ENCODE data around the gene AGAP5.
A peak's percentile ranks its signal among the peaks of the same experiment; 100 is the strongest.
"Not testable (repeated sequence)": the region's sequence is repeated elsewhere in the genome, so short reads cannot be mapped to it uniquely, and the experiment has no call there.

AGAP5 gene

DNA sequence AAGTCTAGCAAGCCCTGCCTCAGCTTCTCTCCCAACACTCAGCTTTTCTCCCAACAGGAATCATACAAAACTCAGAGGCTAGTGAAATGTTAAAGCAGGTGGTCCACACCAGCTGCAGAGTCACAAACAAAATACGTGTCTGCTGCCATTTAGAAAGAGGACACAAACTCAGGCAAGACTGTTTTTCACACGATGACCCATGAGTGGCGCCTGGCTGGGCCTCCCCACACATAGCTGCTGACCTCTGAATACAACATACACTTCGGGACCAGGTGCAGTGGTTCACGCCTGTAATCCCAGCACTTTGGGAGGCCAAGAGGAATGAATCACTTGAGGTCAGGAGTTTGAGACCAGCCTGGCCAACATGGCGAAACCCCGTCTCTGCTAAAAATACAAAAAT, 35.2 kb downstream of the AGAP5 start:
- not testable (repeated sequence) for H3K36me3 ChIP-seq (ENCODE audit: control insufficient read depth, insufficient read depth, low read length); DNase-seq; H3K27ac ChIP-seq (ENCODE audit: insufficient read depth, low read length, poor library complexity, severe bottlenecking); H3K4me3 ChIP-seq (ENCODE audit: insufficient read depth, low read depth, low read length, poor library complexity, severe bottlenecking); H3K4me1 ChIP-seq (ENCODE audit: control insufficient read depth, insufficient read depth, low read length, poor library complexity, severe bottlenecking); H3K27me3 ChIP-seq (replicated peaks; ENCODE audit: control insufficient read depth, insufficient read depth, low read length, poor library complexity, severe bottlenecking); H3K9me3 ChIP-seq (ENCODE audit: control insufficient read depth, low read length)

DNA sequence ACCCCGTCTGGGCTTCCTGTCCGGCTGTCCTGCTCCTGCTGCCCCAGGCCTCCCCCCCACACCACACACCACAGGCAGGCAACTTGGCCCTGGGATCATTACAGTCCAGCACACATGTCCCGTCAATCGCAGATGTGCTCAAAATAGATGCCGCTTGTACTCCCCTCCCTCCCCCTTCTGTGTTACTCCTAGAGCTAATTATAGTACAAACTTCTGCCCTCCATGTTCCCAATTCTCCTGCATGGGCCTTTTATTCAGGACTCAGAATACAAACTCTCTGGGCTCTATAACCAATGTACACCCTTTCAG, 42.0 kb downstream of the AGAP5 start, which contains the start of gene SYNPO2L:
Gene SYNPO2L, minus strand, starts transcription at position 40 of the 309 bp plus-strand sequence. CDS start 107 bp downstream, outside the sequence.
- no peak for DNase-seq
- Histone ChIP-seq H3K4me3 (ENCODE audit: insufficient read depth, low read depth, low read length, poor library complexity, severe bottlenecking) (no peak within 1 kb of the TSS), H3K36me3 (ENCODE audit: control insufficient read depth, insufficient read depth, low read length) (no peaks in the 10 kb centered on the region), H3K27me3 (replicated peaks; ENCODE audit: control insufficient read depth, insufficient read depth, low read length, poor library complexity, severe bottlenecking) (no peaks in the 10 kb centered on the region), H3K27ac (ENCODE audit: insufficient read depth, low read length, poor library complexity, severe bottlenecking) (no peak within 1 kb of the TSS), H3K4me1 (ENCODE audit: control insufficient read depth, insufficient read depth, low read length, poor library complexity, severe bottlenecking) (no peaks in the 10 kb centered on the region), H3K9me3 (ENCODE audit: control insufficient read depth, low read length) (no peaks in the 10 kb centered on the region)

- H3K9me3 ChIP-seq (ENCODE audit: control insufficient read depth, low read length): no peaks in the 10 kb centered on the region
- DNase-seq: no peak
- H3K4me3 ChIP-seq (ENCODE audit: insufficient read depth, low read depth, low read length, poor library complexity, severe bottlenecking): no peak overlapping the region
- H3K36me3 ChIP-seq (ENCODE audit: control insufficient read depth, insufficient read depth, low read length): no peaks in the 10 kb centered on the region
- no peaks in the 10 kb centered on the region for H3K4me1 ChIP-seq (ENCODE audit: control insufficient read depth, insufficient read depth, low read length, poor library complexity, severe bottlenecking)
- no peak overlapping the region for H3K27ac ChIP-seq (ENCODE audit: insufficient read depth, low read length, poor library complexity, severe bottlenecking)
- no peaks in the 10 kb centered on the region for H3K27me3 ChIP-seq (replicated peaks; ENCODE audit: control insufficient read depth, insufficient read depth, low read length, poor library complexity, severe bottlenecking)
Observed at GRCh38 chr10:73655257-73655989, 42.5 kb downstream of the AGAP5 start.

DNA sequence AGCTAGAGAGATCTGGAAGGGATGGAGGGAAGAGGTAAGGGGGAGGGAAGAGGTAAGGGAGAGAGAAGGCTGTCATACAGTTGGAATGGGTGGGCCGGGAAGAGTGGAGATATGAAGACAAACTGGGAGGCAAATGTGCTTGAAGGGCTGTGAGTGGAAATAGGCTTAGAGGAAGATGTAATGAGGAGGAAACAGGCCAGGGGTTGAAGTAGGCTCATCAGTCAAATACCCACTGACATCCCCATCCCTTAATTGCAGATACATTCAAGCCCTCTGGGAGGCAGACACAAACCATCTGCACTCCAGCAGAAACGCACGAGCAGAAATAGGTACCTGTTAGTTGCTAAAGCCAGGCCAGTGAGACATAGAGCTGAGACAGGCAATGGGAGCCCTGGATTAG, 44.2 kb downstream of the AGAP5 start:
- Histone ChIP-seq H3K9me3 (ENCODE audit: control insufficient read depth, low read length) (no peaks in the 10 kb centered on the region), H3K36me3 (ENCODE audit: control insufficient read depth, insufficient read depth, low read length) (no peaks in the 10 kb centered on the region), H3K27me3 (replicated peaks; ENCODE audit: control insufficient read depth, insufficient read depth, low read length, poor library complexity, severe bottlenecking) (no peaks in the 10 kb centered on the region), H3K27ac (ENCODE audit: insufficient read depth, low read length, poor library complexity, severe bottlenecking) (no peak overlapping the region), H3K4me3 (ENCODE audit: insufficient read depth, low read depth, low read length, poor library complexity, severe bottlenecking) (no peak overlapping the region), H3K4me1 (ENCODE audit: control insufficient read depth, insufficient read depth, low read length, poor library complexity, severe bottlenecking) (no peaks in the 10 kb centered on the region)
- no peak for DNase-seq

DNA sequence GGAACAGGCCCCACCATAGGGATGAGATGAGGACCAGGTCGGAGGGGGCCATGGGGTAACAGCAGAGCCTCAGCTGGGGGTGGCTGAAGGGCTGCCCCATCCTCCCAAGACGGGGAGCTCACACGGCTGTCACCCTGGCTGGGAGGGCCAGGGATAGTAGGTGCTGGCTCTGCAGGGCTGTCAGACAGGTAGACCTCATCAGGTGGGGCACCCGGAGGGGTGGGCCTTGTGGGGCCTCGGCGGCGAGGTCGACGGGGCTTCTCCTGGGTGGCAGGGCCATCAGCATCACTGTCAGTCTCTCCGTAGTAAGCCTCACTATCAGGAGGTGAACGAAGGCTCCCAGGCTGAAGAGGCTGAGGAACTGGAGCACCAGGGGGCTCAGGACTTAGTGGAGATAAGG, 44.7 kb downstream of the AGAP5 start:
- Histone ChIP-seq H3K4me3 (ENCODE audit: insufficient read depth, low read depth, low read length, poor library complexity, severe bottlenecking) (no peak overlapping the region), H3K9me3 (ENCODE audit: control insufficient read depth, low read length) (no peaks in the 10 kb centered on the region), H3K4me1 (ENCODE audit: control insufficient read depth, insufficient read depth, low read length, poor library complexity, severe bottlenecking) (no peaks in the 10 kb centered on the region), H3K36me3 (ENCODE audit: control insufficient read depth, insufficient read depth, low read length) (no peaks in the 10 kb centered on the region), H3K27ac (ENCODE audit: insufficient read depth, low read length, poor library complexity, severe bottlenecking) (no peak overlapping the region), H3K27me3 (replicated peaks; ENCODE audit: control insufficient read depth, insufficient read depth, low read length, poor library complexity, severe bottlenecking) (no peaks in the 10 kb centered on the region)
- no peak for DNase-seq

- no peaks in the 10 kb centered on the region for H3K27me3 ChIP-seq (replicated peaks; ENCODE audit: control insufficient read depth, insufficient read depth, low read length, poor library complexity, severe bottlenecking)
- no peaks in the 10 kb centered on the region for H3K36me3 ChIP-seq (ENCODE audit: control insufficient read depth, insufficient read depth, low read length)
- no peaks in the 10 kb centered on the region for H3K9me3 ChIP-seq (ENCODE audit: control insufficient read depth, low read length)
- H3K27ac ChIP-seq (ENCODE audit: insufficient read depth, low read length, poor library complexity, severe bottlenecking): no peak overlapping the region
- H3K4me3 ChIP-seq (ENCODE audit: insufficient read depth, low read depth, low read length, poor library complexity, severe bottlenecking): no peak overlapping the region
- no peak for DNase-seq
- no peaks in the 10 kb centered on the region for H3K4me1 ChIP-seq (ENCODE audit: control insufficient read depth, insufficient read depth, low read length, poor library complexity, severe bottlenecking)
Observed at GRCh38 chr10:73650537-73651331, 47.2 kb downstream of the AGAP5 start.

DNA sequence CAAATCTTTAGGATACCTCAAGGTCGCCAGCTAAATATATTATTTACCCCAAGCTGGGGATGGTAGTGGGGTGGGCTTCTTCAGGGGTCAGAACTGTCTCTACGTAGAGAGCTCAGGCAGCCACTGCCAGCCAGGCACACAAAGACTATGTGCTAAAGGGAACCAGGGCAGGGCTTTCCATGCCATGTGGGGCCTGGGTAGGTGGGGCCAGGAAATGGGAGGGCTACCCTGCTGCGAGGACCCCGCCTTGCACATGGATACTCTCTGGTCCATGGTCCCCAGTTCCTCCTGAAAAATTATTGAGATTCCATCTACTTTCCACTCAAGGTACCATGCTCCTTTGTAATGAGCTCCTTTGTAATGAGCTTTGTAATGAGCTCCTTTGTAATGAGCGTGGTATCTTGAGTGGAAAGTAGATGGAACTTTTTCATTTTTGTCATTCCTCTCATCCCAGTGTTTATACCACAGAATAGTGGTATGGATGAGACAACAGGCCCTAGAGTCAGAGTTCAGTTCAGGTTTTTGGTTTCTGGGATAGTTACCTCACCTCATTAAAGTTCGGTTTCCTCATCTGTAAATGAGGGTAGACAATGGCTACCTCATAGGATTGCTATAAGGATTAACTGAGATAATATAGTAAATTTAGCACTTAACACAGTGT, 47.9 kb downstream of the AGAP5 start:
- Histone ChIP-seq H3K4me1 (ENCODE audit: control insufficient read depth, insufficient read depth, low read length, poor library complexity, severe bottlenecking) (no peaks in the 10 kb centered on the region), H3K27me3 (replicated peaks; ENCODE audit: control insufficient read depth, insufficient read depth, low read length, poor library complexity, severe bottlenecking) (no peaks in the 10 kb centered on the region), H3K27ac (ENCODE audit: insufficient read depth, low read length, poor library complexity, severe bottlenecking) (no peak overlapping the region), H3K9me3 (ENCODE audit: control insufficient read depth, low read length) (no peaks in the 10 kb centered on the region), H3K4me3 (ENCODE audit: insufficient read depth, low read depth, low read length, poor library complexity, severe bottlenecking) (no peak overlapping the region), H3K36me3 (ENCODE audit: control insufficient read depth, insufficient read depth, low read length) (no peaks in the 10 kb centered on the region)
- no peak for DNase-seq

GRCh38 chr10:73648975-73649829, 48.7 kb downstream of the AGAP5 start:
- no peaks in the 10 kb centered on the region for H3K27me3 ChIP-seq (replicated peaks; ENCODE audit: control insufficient read depth, insufficient read depth, low read length, poor library complexity, severe bottlenecking)
- no peak for DNase-seq
- H3K4me3 ChIP-seq (ENCODE audit: insufficient read depth, low read depth, low read length, poor library complexity, severe bottlenecking): no peak overlapping the region
- H3K4me1 ChIP-seq (ENCODE audit: control insufficient read depth, insufficient read depth, low read length, poor library complexity, severe bottlenecking): no peaks in the 10 kb centered on the region
- no peak overlapping the region for H3K27ac ChIP-seq (ENCODE audit: insufficient read depth, low read length, poor library complexity, severe bottlenecking)
- no peaks in the 10 kb centered on the region for H3K36me3 ChIP-seq (ENCODE audit: control insufficient read depth, insufficient read depth, low read length)
- no peaks in the 10 kb centered on the region for H3K9me3 ChIP-seq (ENCODE audit: control insufficient read depth, low read length)

DNA sequence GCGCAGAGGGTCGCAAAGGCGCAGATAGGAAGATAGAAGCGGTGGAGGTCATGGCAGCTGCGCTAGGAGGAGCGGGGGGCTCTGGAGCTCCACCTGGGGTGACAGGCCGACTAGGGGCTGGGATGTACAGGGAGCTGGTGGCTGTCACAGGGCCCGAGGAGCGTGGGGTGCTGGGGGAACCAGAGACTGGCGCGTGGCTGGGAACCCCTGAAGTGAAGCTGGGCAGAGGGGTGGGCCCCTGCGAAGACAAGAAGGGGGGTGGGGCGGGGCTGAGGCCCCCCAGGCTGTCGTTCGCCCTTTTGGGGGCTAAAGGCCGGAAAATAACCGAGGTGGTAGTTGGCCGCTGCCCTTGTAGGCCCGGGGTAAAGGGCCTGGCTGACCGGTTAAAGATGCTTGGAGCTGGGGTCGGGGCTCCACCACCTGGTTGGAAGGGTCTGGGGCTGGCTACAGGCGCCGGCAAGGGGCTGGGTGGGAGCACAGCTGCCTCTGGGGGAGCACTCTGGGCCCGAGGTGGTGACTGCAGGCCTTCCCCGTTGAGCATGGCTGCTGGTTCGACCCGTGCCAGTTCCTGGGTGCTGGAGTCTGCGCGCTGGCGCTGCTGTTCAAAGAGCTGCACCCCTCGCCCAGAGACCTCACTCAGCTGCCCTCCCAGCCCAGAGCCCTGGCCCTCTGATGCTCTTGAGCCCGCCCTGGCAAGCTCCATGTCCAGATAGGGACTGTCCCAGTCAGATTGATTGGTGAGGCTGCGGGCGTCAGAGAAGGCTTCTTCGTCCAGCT, 49.8 kb downstream of the AGAP5 start:
- no peaks in the 10 kb centered on the region for H3K36me3 ChIP-seq (ENCODE audit: control insufficient read depth, insufficient read depth, low read length)
- H3K4me1 ChIP-seq (ENCODE audit: control insufficient read depth, insufficient read depth, low read length, poor library complexity, severe bottlenecking): no peaks in the 10 kb centered on the region
- H3K27me3 ChIP-seq (replicated peaks; ENCODE audit: control insufficient read depth, insufficient read depth, low read length, poor library complexity, severe bottlenecking): no peaks in the 10 kb centered on the region
- H3K27ac ChIP-seq (ENCODE audit: insufficient read depth, low read length, poor library complexity, severe bottlenecking): no peak overlapping the region
- H3K9me3 ChIP-seq (ENCODE audit: control insufficient read depth, low read length): no peaks in the 10 kb centered on the region
- H3K4me3 ChIP-seq (ENCODE audit: insufficient read depth, low read depth, low read length, poor library complexity, severe bottlenecking): peak overlapping the region; percentile 55
- DNase-seq: no peak

All from effector memory CD4-positive, alpha-beta T cell (primary cell).